HepG2 (cell line): ENCODE measurements around the gene NMNAT3. TPM values are rescaled to one million over a fixed set of nuclear protein-coding genes. Genes with fewer than 3 reads are reported as not detected.

Experiments used
- ATAC-seq: fragments of 200-7000 bp; cut with Tn5 transposase; 3 replicates; pipeline ENCODE4 v1.9.1; 2020; ENCODE audit warnings: mild to moderate bottlenecking, moderate library complexity
- BruUV-seq: library from RNA; stranded (reverse); fragments of 400-500 nt; replicated peaks from 2 replicates; lab custom pipeline; 2021; lab: Mats Ljungman, UMichigan
- CTCF ChIA-PET: fragments of 300-600 bp; formaldehyde crosslinking; extraction: SDS; loops from one replicate; lab custom pipeline; 2021; ENCODE audit warnings: low total read pairs, inconsistent platforms, low intra/inter-chr PET ratio; lab: Yijun Ruan, JAX
- POLR2A ChIA-PET: fragments of 350-600 bp; sonication (Branson Sonifier 250); formaldehyde crosslinking; loops from one replicate; lab custom pipeline; 2020; ENCODE audit warnings: antibody characterized with exemption, inconsistent platforms; lab: Yijun Ruan, JAX
- DNase-seq: peaks from one replicate; pipeline ENCODE4 v3.0.0-alpha.2; 2015; ENCODE audit warnings: low spot score
- FAIRE-seq: peaks from 3 replicates; lab custom pipeline; 2011; peaks lifted over from hg19 to GRCh38; lab: Jason Lieb, UNC
- H2AFZ ChIP-seq: one replicate; pipeline ENCODE4 v1.6.1; 2011; ENCODE audit warnings: low read length, inconsistent platforms
- H3K27ac ChIP-seq: fragments of 300-600 bp; 3 replicates; pipeline ENCODE4 v1.8.0; 2011; ENCODE audit warnings: mixed run types, mild to moderate bottlenecking, mixed read lengths, low read length, inconsistent platforms; ENCODE audit not compliant: insufficient read depth; ENCODE audit errors: extremely low read length
- H3K27me3 ChIP-seq, 2 experiments: fragments of 200-600 bp in 1 of 2; 2 replicates in 1 of 2; 3 replicates in 1 of 2; pipeline versions ENCODE4 v1.6.0 to v1.8.0; 2011; ENCODE audit warnings: low read length in 2 of 2, mild to moderate bottlenecking in 2 of 2, moderate library complexity in 2 of 2, inconsistent platforms in 1 of 2; ENCODE audit not compliant: insufficient read depth in 2 of 2, control insufficient read depth in 1 of 2
- H3K36me3 ChIP-seq, 2 experiments: fragments of 200-600 bp in 1 of 2; replicated peaks in 1 of 2; 2 replicates in 1 of 2; 3 replicates in 1 of 2; pipeline versions ENCODE4 v1.5.1 to v1.8.0; 2011; ENCODE audit warnings: low read length in 2 of 2, inconsistent platforms in 1 of 2; ENCODE audit not compliant: insufficient read depth in 2 of 2, control insufficient read depth in 1 of 2
- H3K4me1 ChIP-seq: 2 replicates; pipeline ENCODE4 v1.5.1; 2012; ENCODE audit warnings: low read length, inconsistent platforms; ENCODE audit not compliant: insufficient read depth
- H3K4me2 ChIP-seq: 2 replicates; pipeline ENCODE4 v1.6.0; 2011; ENCODE audit warnings: low read depth, low read length, inconsistent platforms
- H3K4me3 ChIP-seq, 3 experiments: fragments of 200-600 bp in 1 of 3; sonication (generic), shearing (Covaris generic) in 1 of 3; replicated peaks in 1 of 3; 2 replicates each; pipeline ENCODE4 v1.5.1; 2011 to 2016; ENCODE audit warnings: low read length in 3 of 3, inconsistent platforms in 2 of 3, low read depth in 2 of 3, mild to moderate bottlenecking in 2 of 3, control low read depth in 1 of 3, mixed read lengths in 1 of 3; ENCODE audit not compliant: insufficient read depth in 1 of 3
- H3K79me2 ChIP-seq: one replicate; pipeline ENCODE4 v1.6.1; 2011; ENCODE audit warnings: low read length, inconsistent platforms; ENCODE audit not compliant: insufficient read depth
- H3K9ac ChIP-seq: 2 replicates; pipeline ENCODE4 v1.6.0; 2011; ENCODE audit warnings: mild to moderate bottlenecking, low read depth, low read length, inconsistent platforms; ENCODE audit not compliant: insufficient read depth
- H3K9me3 ChIP-seq: 2 replicates; pipeline ENCODE4 v1.5.1; 2012; ENCODE audit warnings: mild to moderate bottlenecking, low read length
- H4K20me1 ChIP-seq: 2 replicates; pipeline ENCODE4 v1.6.0; 2011; ENCODE audit warnings: inconsistent platforms, mild to moderate bottlenecking, low read length, moderate library complexity; ENCODE audit not compliant: insufficient read depth
- KDM4B ChIP-seq: sonication (generic); formaldehyde crosslinking; IDR thresholded peaks from 2 replicates; pipeline ENCODE4 v1.4.0; 2020; ENCODE audit warnings: missing genetic modification reagents
- MTF2 ChIP-seq: sonication (generic); formaldehyde crosslinking; IDR thresholded peaks from 2 replicates; pipeline ENCODE4 v1.5.0; 2020; ENCODE audit warnings: missing genetic modification reagents, borderline replicate concordance
- NR2F2 ChIP-seq: IDR thresholded peaks from 2 replicates; pipeline ENCODE4 v1.6.1; 2012; ENCODE audit warnings: low read depth, inconsistent platforms, borderline replicate concordance
- PLRG1 ChIP-seq: fragments of 450-650 bp; conservative IDR thresholded peaks from 2 replicates; pipeline ENCODE4 v1.6.1; 2016
- RERE ChIP-seq: IDR thresholded peaks from 2 replicates; pipeline ENCODE4 v1.6.1; 2016; ENCODE audit warnings: low read depth, missing genetic modification reagents, missing compliant biosample characterization
- RXRA ChIP-seq: sonication (generic); formaldehyde crosslinking; IDR thresholded peaks from 2 replicates; pipeline ENCODE4 v1.5.1; 2020; ENCODE audit warnings: missing genetic modification reagents
- SMAD9 ChIP-seq: sonication (generic); formaldehyde crosslinking; IDR thresholded peaks from 2 replicates; pipeline ENCODE4 v1.5.1; 2020; ENCODE audit warnings: mild to moderate bottlenecking, missing genetic modification reagents
- SP2 ChIP-seq: sonication (generic); formaldehyde crosslinking; IDR thresholded peaks from 2 replicates; pipeline ENCODE4 v1.5.1; 2020; ENCODE audit warnings: mild to moderate bottlenecking, missing genetic modification reagents
- ZFP1 ChIP-seq: IDR thresholded peaks from 2 replicates; pipeline ENCODE4 v1.6.1; 2016
- ZMYM3 ChIP-seq: sonication (generic); formaldehyde crosslinking; IDR thresholded peaks from 2 replicates; pipeline ENCODE4 v1.5.1; 2020; ENCODE audit warnings: mild to moderate bottlenecking, missing genetic modification reagents
- WGBS: methylation state at CpG from one replicate; pipeline ENCODE4 v1.1.6; 2017; ENCODE audit warnings: low lambda C conversion rate; 5-methylcytosine and 5-hydroxymethylcytosine counted together
- in situ Hi-C: cut with HindIII; loops from 2 replicates; pipeline ENCODE4 v1.10.0; 2017; ENCODE audit warnings: low pct_unique_long_range_greater_than_20kb; ENCODE audit not compliant: extremely low pct_ligation_motif_present
- intact Hi-C: fragments of 100-400 bp; cut with micrococcal nuclease; formaldehyde crosslinking; loops from one replicate; pipeline ENCODE4 v1.10.0; 2022; ENCODE audit not compliant: unreplicated experiment
- polyA plus RNA-seq, 8 experiments: library from polyadenylated mRNA; depleted of rRNA in 3 of 8; stranded (reverse) in 7 of 8; unstranded in 1 of 8; fragments of >200 nt; fragmentation: Illumina TruSeq in 4 of 8; extraction: Trizol in 4 of 8; gene quantifications; 2 replicates each; pipeline versions ENCODE4 v1.2.1 to v1.2.3, GENCODE V29; 2011 to 2016; ENCODE audit warnings: low read depth in 4 of 8, missing spikeins in 1 of 8, mixed read lengths in 1 of 8; ENCODE audit not compliant: insufficient read depth in 1 of 8
- total RNA-seq, 5 experiments: library from RNA; depleted of rRNA; stranded (reverse); fragments of >200 nt; fragmentation: Illumina TruSeq; extraction: Trizol; gene quantifications; 2 replicates each; pipeline ENCODE4 v1.2.3, GENCODE V29; 2016; ENCODE audit warnings: low read depth in 1 of 5
- TF ChIP-seq, protein P1 (sequence below): sonication (generic); formaldehyde crosslinking; IDR thresholded peaks from 2 replicates; pipeline ENCODE4 v1.4.0; 2020; ENCODE audit warnings: low read depth, mild to moderate bottlenecking, missing genetic modification reagents

NMNAT3 gene
- total and polyA plus RNA-seq, 2 of the 13 experiments (the other 11 are each of a cell fraction or from before 2014, with no cell fraction given), result 6.1 to 7.0 TPM

GRCh38 chr3:139671863-139672646 lies 5.7 kb downstream of the NMNAT3 start (continued):
- TF ChIP-seq RXRA (CRISPR knock-in tag) (no peak), ZFP1 (CRISPR knock-in tag) (no peak), PLRG1 (no peak)

DNA sequence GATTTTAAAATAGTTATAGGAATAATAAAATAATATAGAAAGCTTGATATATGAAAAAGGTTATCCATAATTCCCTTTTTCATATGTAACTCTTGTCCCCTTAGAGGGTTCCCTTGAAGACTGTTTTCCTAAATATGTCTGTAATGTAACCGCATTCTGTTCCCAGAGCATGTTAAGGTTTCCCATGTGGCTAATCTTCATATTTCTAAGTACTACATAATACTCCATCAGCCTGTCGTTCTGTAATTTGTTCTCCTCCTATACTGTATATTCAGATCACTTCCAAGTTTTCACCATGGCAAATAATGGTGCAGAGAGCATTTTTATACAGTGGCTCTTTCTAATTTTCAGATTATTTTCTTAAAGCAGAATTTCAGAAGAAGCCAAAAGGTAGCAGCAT lies 6.7 kb downstream of the NMNAT3 start:
- ChIA-PET CTCF (no interaction called here), POLR2A (no interaction called here)
- Histone ChIP-seq H3K4me1 (no peaks in the 10 kb centered on the region), H3K4me3 (no peak overlapping the region), H2AFZ (no peak overlapping the region), H3K4me2 (no peak overlapping the region), H3K79me2 (no peaks in the 10 kb centered on the region), H3K9me3 (no peaks in the 10 kb centered on the region), H3K9ac (no peak overlapping the region), H3K27ac (no peak overlapping the region), H3K27me3 (no peaks in the 10 kb centered on the region), H3K36me3 (no peaks in the 10 kb centered on the region), H4K20me1 (no peaks in the 10 kb centered on the region)
- no peak for TF ChIP-seq ZMYM3 (CRISPR knock-in tag)
- no peak for TF ChIP-seq NR2F2
- TF ChIP-seq SP2 (CRISPR knock-in tag), result no peak
- no peak for TF ChIP-seq SMAD9 (CRISPR knock-in tag)
- ATAC-seq, result no peak
- in situ Hi-C loops, result no loop called here
- FAIRE-seq, result no peak
- no peak for DNase-seq
- no TSS peak for BruUV-seq
- intact Hi-C loops, result no loop called here
- WGBS, result 73% methylated on average over 2 of the region's 2 CpGs

DNA sequence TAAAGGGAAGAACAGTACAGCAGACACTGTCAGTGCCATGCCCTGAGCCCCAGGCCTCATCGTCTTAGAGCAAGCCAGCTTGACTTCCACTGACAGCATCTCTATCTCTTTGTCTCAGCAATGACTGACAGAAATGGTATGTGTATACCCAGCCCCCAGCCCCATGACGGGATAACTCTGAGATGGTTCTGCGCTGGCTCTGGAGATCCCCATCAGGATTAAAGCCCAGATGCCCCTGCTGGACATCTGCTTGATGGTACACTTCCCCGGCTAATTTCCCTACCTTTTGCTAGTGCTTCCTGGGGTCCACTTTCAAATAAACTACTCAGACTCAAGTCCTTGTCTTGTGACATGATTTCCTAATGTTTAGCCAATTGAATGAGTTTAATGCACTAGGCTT lies 7.6 kb downstream of the NMNAT3 start:
- no peak overlapping the region for H2AFZ ChIP-seq
- no peak for TF ChIP-seq RERE (CRISPR knock-in tag)
- TF ChIP-seq, protein P1, sequence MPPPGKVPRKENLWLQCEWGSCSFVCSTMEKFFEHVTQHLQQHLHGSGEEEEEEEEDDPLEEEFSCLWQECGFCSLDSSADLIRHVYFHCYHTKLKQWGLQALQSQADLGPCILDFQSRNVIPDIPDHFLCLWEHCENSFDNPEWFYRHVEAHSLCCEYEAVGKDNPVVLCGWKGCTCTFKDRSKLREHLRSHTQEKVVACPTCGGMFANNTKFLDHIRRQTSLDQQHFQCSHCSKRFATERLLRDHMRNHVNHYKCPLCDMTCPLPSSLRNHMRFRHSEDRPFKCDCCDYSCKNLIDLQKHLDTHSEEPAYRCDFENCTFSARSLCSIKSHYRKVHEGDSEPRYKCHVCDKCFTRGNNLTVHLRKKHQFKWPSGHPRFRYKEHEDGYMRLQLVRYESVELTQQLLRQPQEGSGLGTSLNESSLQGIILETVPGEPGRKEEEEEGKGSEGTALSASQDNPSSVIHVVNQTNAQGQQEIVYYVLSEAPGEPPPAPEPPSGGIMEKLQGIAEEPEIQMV (CRISPR knock-in tag), result no peak
- no peak for TF ChIP-seq KDM4B (CRISPR knock-in tag)
- no peak for TF ChIP-seq MTF2 (CRISPR knock-in tag)

More for the DNA sequence above, 7.6 kb downstream of the NMNAT3 start:
- no peak for FAIRE-seq
- ATAC-seq, result no peak
- ChIA-PET CTCF (no interaction called here), POLR2A (no interaction called here)
- H3K27me3 ChIP-seq, result no peaks in the 10 kb centered on the region
- no peaks in the 10 kb centered on the region for H3K79me2 ChIP-seq
- no peaks in the 10 kb centered on the region for H4K20me1 ChIP-seq
- no peak overlapping the region for H3K4me3 ChIP-seq
- no peak for DNase-seq
- WGBS, result 84% methylated on average over 4 of the region's 4 CpGs
- H3K4me1 ChIP-seq, result no peaks in the 10 kb centered on the region
- no peak overlapping the region for H3K9ac ChIP-seq
- BruUV-seq, result no TSS peak
- no peak overlapping the region for H3K27ac ChIP-seq
- no peak overlapping the region for H3K4me2 ChIP-seq
- H3K9me3 ChIP-seq, result no peaks in the 10 kb centered on the region
- intact Hi-C loops, result no loop called here
- in situ Hi-C loops, result no loop called here
- H3K36me3 ChIP-seq, result no peaks in the 10 kb centered on the region
